ENCODE measurements around the gene DENND1B. TPM values are rescaled to one million over a fixed set of nuclear protein-coding genes. Genes with fewer than 3 reads are reported as not detected.
A peak's percentile ranks its signal among the peaks of the same experiment; 100 is the strongest.

Gene DENND1B
- polyA plus RNA-seq, 3 donors from 2014 or later: 15.6 to 19.2 (median 18.5) TPM

GRCh38 chr1:197778366-197778945 is 3.2 kb upstream of the DENND1B start:
- H3K36me3 Mint-ChIP-seq: no peaks in the 10 kb centered on the region
- H3K27ac Mint-ChIP-seq: peak overlapping the region; percentile 14 to 88 (median 59)
- H3K27me3 Mint-ChIP-seq (ENCODE audit: low read depth in 3 of 3): peaks cover 0 to 9% (median 2%) of the 10 kb centered on the region in 3 donors
- peak in 2 of 3 donors; percentile 14 for DNase-seq
- peaks cover 40 to 52% of the 10 kb centered on the region in 2 donors for H3K4me1 Mint-ChIP-seq
- H3K9me3 Mint-ChIP-seq: no peaks in the 10 kb centered on the region
- peak overlapping the region; percentile 1 to 79 (median 34) for H3K4me3 Mint-ChIP-seq

DNA sequence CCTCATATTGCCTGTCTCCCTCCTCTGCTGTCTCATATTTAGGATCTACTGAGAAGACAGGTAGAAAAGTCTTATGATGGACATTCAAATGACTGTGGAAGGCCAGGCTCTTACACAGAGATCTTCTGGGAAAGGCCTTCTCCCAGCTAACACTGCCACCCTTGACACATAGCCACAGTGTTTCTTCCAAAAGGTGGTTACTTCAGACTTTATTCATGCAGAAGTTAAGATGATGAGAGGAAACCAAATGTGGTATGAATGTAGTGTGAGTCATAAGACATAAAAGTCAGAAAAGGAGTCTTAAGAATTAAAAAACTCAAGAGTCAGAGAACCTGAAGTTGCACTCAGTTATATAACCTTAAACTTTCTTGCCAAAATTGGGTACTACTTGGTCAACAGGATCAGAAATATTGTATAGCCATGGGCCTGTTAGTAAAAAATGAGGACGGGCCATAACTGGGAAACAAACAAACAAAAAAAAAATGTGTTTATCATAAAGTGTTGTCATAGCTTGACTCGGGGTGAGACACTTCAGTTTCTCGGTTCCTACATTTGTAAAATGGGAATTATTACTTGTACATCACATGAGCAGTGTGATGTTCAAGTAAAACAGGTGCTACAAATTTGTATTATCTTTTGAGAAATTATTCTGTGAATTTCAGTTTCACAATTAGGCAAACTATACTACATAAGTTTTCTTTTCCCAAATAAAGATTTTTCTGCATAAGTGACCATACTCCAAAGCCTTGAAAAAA is 1.2 kb upstream of the DENND1B start:
- H3K4me3 Mint-ChIP-seq: peak overlapping the region; percentile 81 to 91 (median 86)
- peak; percentile 42 to 47 (median 44) for DNase-seq
- H3K9me3 Mint-ChIP-seq: no peaks in the 10 kb centered on the region
- peaks cover 59 to 71% of the 10 kb centered on the region in 2 donors for H3K4me1 Mint-ChIP-seq
- H3K27ac Mint-ChIP-seq: peak overlapping the region; percentile 92 to 100 (median 96)
- peaks cover 0 to 9% (median 3%) of the 10 kb centered on the region in 3 donors for H3K27me3 Mint-ChIP-seq (ENCODE audit: low read depth in 3 of 3)
- H3K36me3 Mint-ChIP-seq: no peaks in the 10 kb centered on the region

DNA sequence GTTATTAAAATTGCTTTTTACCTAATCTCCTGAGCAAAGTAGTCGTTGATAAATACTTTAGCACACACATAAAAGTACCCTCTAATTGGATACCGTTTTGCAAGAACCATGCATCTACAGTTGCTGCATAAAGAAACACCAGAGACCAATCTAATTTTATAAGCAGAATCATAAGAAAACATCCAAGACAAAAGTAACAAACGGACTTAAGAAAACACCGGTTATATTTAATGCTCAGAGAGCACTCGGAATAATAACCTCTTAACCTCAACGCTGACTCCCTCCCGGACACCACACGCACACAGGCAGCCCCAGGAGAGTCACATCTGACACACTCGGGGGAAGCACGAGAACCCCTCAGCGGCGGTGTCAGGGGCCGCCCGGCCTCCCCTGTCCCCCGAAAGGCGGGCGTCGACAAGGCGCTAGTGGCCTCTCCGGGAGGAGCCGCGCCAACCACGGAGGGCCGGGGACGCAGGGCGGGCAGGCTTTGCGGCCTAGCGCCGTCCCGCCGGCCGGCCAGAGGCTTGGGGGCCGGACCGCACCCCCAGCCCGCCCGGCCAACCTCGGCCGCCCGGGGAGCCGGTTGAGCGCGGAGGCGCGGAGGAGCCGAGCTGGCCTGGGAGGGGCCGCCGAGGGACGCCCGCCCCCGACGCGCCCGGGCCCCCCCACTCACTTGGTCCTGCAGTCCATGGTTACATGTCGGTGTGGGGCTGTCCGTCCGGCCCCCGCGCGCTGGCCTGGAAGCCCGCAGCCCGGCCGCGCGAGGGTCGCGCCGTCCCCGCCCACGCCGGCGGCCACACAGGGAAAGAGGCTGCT is 606 bp downstream of the DENND1B start:
- peak overlapping the region; percentile 88 to 96 (median 93) for H3K4me3 Mint-ChIP-seq
- no peaks in the 10 kb centered on the region for H3K9me3 Mint-ChIP-seq
- H3K4me1 Mint-ChIP-seq: peaks cover 66 to 76% of the 10 kb centered on the region in 2 donors
- H3K27ac Mint-ChIP-seq: peak overlapping the region; percentile 87 to 100 (median 94)
- peak; percentile 61 to 68 (median 67) for DNase-seq
- no peaks in the 10 kb centered on the region for H3K36me3 Mint-ChIP-seq
- peaks cover 0 to 9% (median 3%) of the 10 kb centered on the region in 3 donors for H3K27me3 Mint-ChIP-seq (ENCODE audit: low read depth in 3 of 3)

- Mint-ChIP-seq H3K4me3 (peak overlapping the region; percentile 88 to 96 (median 93)), H3K4me1 (peaks cover 66 to 77% of the 10 kb centered on the region in 2 donors), H3K27ac (peak overlapping the region; percentile 87 to 99 (median 92))
These were observed 1.4 kb downstream of the DENND1B start for GRCh38 chr1:197773856-197774255.

GRCh38 chr1:197771904-197772556 is 3.2 kb downstream of the DENND1B start:
- peaks cover 0 to 6% (median 4%) of the 10 kb centered on the region in 3 donors for H3K36me3 Mint-ChIP-seq
- peaks cover 0 to 7% (median 3%) of the 10 kb centered on the region in 3 donors for H3K27me3 Mint-ChIP-seq (ENCODE audit: low read depth in 3 of 3)
- no peak for DNase-seq
- H3K4me1 Mint-ChIP-seq: peaks cover 56 to 73% of the 10 kb centered on the region in 2 donors
- H3K27ac Mint-ChIP-seq: peak overlapping the region in 2 of 6 donors; percentile 17 to 34
- no peaks in the 10 kb centered on the region for H3K9me3 Mint-ChIP-seq
- H3K4me3 Mint-ChIP-seq: peak overlapping the region in 2 of 5 donors; percentile 4 to 88

More at GRCh38 chr1:197773856-197774255, 1.4 kb downstream of the DENND1B start:
- Mint-ChIP-seq H3K36me3 (no peaks in the 10 kb centered on the region), H3K9me3 (no peaks in the 10 kb centered on the region), H3K27me3 (ENCODE audit: low read depth in 3 of 3) (peaks cover 0 to 7% (median 3%) of the 10 kb centered on the region in 3 donors)
- no peak for DNase-seq

DNA sequence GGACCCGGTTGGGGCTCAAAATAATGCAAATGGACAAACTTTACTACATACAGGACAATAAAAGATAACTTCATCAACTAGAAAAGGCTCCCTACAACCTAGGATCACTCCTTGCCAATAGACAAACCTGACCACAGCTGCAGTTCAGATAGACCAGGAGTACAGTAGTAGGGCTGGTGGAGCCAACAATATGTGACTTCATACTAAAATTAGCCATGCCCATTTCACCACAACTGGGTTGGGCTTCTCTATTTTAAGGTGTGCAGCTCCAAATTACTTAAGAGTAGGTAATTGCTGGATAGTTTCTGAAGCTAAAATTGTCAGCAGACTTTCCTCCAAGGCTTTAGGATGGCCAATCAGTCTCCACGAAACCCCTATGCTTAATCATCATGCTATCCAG is 3.9 kb downstream of the DENND1B start:
- peaks cover 0 to 7% (median 3%) of the 10 kb centered on the region in 3 donors for H3K27me3 Mint-ChIP-seq (ENCODE audit: low read depth in 3 of 3)
- no peaks in the 10 kb centered on the region for H3K9me3 Mint-ChIP-seq
- H3K4me1 Mint-ChIP-seq: peaks cover 53 to 70% of the 10 kb centered on the region in 2 donors
- peaks cover 0 to 9% (median 4%) of the 10 kb centered on the region in 3 donors for H3K36me3 Mint-ChIP-seq
- no peak overlapping the region for H3K4me3 Mint-ChIP-seq
- H3K27ac Mint-ChIP-seq: no peak overlapping the region
- DNase-seq: no peak

- no peak overlapping the region for H3K27ac Mint-ChIP-seq
- no peaks in the 10 kb centered on the region for H3K9me3 Mint-ChIP-seq
- H3K4me3 Mint-ChIP-seq: no peak overlapping the region
- H3K4me1 Mint-ChIP-seq: peaks cover 52 to 73% of the 10 kb centered on the region in 2 donors
- no peak for DNase-seq
- H3K27me3 Mint-ChIP-seq (ENCODE audit: low read depth in 3 of 3): peaks cover 0 to 5% (median 2%) of the 10 kb centered on the region in 3 donors
- H3K36me3 Mint-ChIP-seq: peaks cover 0 to 9% (median 6%) of the 10 kb centered on the region in 3 donors
These were observed 5.0 kb downstream of the DENND1B start for GRCh38 chr1:197770243-197770642.

GRCh38 chr1:197769287-197769686 is 6.0 kb downstream of the DENND1B start:
- H3K4me1 Mint-ChIP-seq: peaks cover 51 to 75% of the 10 kb centered on the region in 2 donors
- no peaks in the 10 kb centered on the region for H3K9me3 Mint-ChIP-seq
- no peak overlapping the region for H3K27ac Mint-ChIP-seq
- DNase-seq: no peak
- H3K4me3 Mint-ChIP-seq: no peak overlapping the region
- peaks cover 0 to 9% (median 6%) of the 10 kb centered on the region in 3 donors for H3K36me3 Mint-ChIP-seq
- H3K27me3 Mint-ChIP-seq (ENCODE audit: low read depth in 3 of 3): peaks cover 0 to 2% (median 1%) of the 10 kb centered on the region in 3 donors

- Mint-ChIP-seq H3K4me3 (no peak overlapping the region), H3K27ac (peak overlapping the region in 2 of 6 donors; percentile 4 to 13), H3K27me3 (ENCODE audit: low read depth in 3 of 3) (peaks cover 0 to 2% (median 0%) of the 10 kb centered on the region in 3 donors), H3K36me3 (peaks cover 0 to 9% (median 6%) of the 10 kb centered on the region in 3 donors), H3K9me3 (no peaks in the 10 kb centered on the region), H3K4me1 (peaks cover 49 to 74% of the 10 kb centered on the region in 2 donors)
- no peak for DNase-seq
These were observed 7.1 kb downstream of the DENND1B start for GRCh38 chr1:197768014-197768805.

DNA sequence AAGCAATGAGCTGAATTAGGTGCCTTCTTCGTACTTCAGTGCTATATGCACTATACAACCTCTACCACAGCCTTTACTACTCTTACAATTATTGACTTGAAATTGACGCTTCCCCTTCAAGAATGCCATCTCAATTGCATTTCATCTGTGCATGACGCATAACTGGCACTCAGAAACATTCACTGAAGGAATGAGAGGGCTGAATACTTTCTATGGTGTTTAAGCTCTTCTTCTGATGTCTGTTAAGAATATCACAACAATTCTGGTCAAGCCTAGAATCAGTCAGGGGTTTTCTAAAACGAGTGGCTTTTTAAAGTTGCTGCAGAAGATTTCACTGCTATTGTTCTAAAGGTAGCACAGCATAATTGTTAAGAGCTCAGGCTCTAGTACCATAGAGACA is 11.5 kb downstream of the DENND1B start:
- Mint-ChIP-seq H3K4me3 (no peak overlapping the region), H3K9me3 (no peaks in the 10 kb centered on the region), H3K27ac (peak overlapping the region in 2 of 6 donors; percentile 1 to 49), H3K36me3 (peaks cover 0 to 13% (median 6%) of the 10 kb centered on the region in 3 donors), H3K4me1 (peaks cover 39 to 77% of the 10 kb centered on the region in 2 donors), H3K27me3 (ENCODE audit: low read depth in 3 of 3) (no peaks in the 10 kb centered on the region)
- DNase-seq: no peak

- DNase-seq: no peak
- H3K36me3 Mint-ChIP-seq: peaks cover 0 to 13% (median 6%) of the 10 kb centered on the region in 3 donors
- no peak overlapping the region for H3K27ac Mint-ChIP-seq
- no peaks in the 10 kb centered on the region for H3K27me3 Mint-ChIP-seq (ENCODE audit: low read depth in 3 of 3)
- no peak overlapping the region for H3K4me3 Mint-ChIP-seq
- peaks cover 39 to 75% of the 10 kb centered on the region in 2 donors for H3K4me1 Mint-ChIP-seq
- H3K9me3 Mint-ChIP-seq: no peaks in the 10 kb centered on the region
These were observed 12.0 kb downstream of the DENND1B start for GRCh38 chr1:197763307-197763706.

- H3K9me3 Mint-ChIP-seq: no peaks in the 10 kb centered on the region
- peak overlapping the region in 1 of 6 donors; percentile 31 for H3K27ac Mint-ChIP-seq
- peak overlapping the region; percentile 27 to 69 (median 52) for H3K4me3 Mint-ChIP-seq
- H3K27me3 Mint-ChIP-seq (ENCODE audit: low read depth in 3 of 3): no peaks in the 10 kb centered on the region
- peaks cover 43 to 69% of the 10 kb centered on the region in 2 donors for H3K4me1 Mint-ChIP-seq
- no peak for DNase-seq
- H3K36me3 Mint-ChIP-seq: peaks cover 0 to 4% (median 2%) of the 10 kb centered on the region in 3 donors
These were observed 13.6 kb downstream of the DENND1B start for GRCh38 chr1:197761654-197762053.
